RWPE2 (cell line): ENCODE measurements around the gene BTBD17.

Experiments
- ATAC-seq: fragments of 200-7000 bp; cut with Tn5 transposase; 3 replicates; pipeline ENCODE4 v1.9.1; 2021; ENCODE audit warnings: low read depth
- DNase-seq: peaks from one replicate; pipeline ENCODE4 v3.0.0-alpha.2; 2020; ENCODE audit warnings: low spot score
- H3K27ac ChIP-seq: fragments of 450-650 bp; 2 replicates; pipeline ENCODE4 v1.5.1; 2017; ENCODE audit warnings: mild to moderate bottlenecking; ENCODE audit not compliant: poor library complexity, severe bottlenecking
- H3K27me3 ChIP-seq: fragments of 250-450 bp; sonication (Bioruptor Pico); 2 replicates; pipeline ENCODE4 v1.5.1; 2021; ENCODE audit warnings: mild to moderate bottlenecking, moderate library complexity; ENCODE audit not compliant: insufficient read depth, poor library complexity, severe bottlenecking
- H3K36me3 ChIP-seq: fragments of 250-450 bp; sonication (Bioruptor Pico); 2 replicates; pipeline ENCODE4 v1.5.1; 2020; ENCODE audit warnings: low read depth, mild to moderate bottlenecking, moderate library complexity
- H3K4me1 ChIP-seq: fragments of 250-450 bp; sonication (Bioruptor Pico); 2 replicates; pipeline ENCODE4 v1.5.1; 2021; ENCODE audit warnings: mild to moderate bottlenecking, moderate library complexity; ENCODE audit not compliant: insufficient read depth, poor library complexity, severe bottlenecking
- H3K4me3 ChIP-seq: fragments of 250-450 bp; sonication (Bioruptor Pico); 2 replicates; pipeline ENCODE4 v1.5.1; 2021; ENCODE audit warnings: mild to moderate bottlenecking, moderate library complexity; ENCODE audit not compliant: severe bottlenecking
- H3K9me3 ChIP-seq: fragments of 250-450 bp; sonication (Bioruptor Pico); 2 replicates; pipeline ENCODE4 v1.5.1; 2021; ENCODE audit warnings: mild to moderate bottlenecking, moderate library complexity; ENCODE audit not compliant: severe bottlenecking
- TF ChIP-seq, protein P1 (sequence below): fragments of 450-650 bp; IDR thresholded peaks from one replicate; pipeline ENCODE4 v1.5.1; 2017; ENCODE audit warnings: mild to moderate bottlenecking, moderate library complexity; ENCODE audit not compliant: poor library complexity, severe bottlenecking

The BTBD17 gene

GRCh38 chr17:74359916-74360315 is 1.8 kb downstream of the BTBD17 start:
- peaks cover 60% of the 10 kb centered on the region for H3K27me3 ChIP-seq
- no peaks in the 10 kb centered on the region for H3K36me3 ChIP-seq
- H3K27ac ChIP-seq: no peak overlapping the region
- TF ChIP-seq, protein P1, sequence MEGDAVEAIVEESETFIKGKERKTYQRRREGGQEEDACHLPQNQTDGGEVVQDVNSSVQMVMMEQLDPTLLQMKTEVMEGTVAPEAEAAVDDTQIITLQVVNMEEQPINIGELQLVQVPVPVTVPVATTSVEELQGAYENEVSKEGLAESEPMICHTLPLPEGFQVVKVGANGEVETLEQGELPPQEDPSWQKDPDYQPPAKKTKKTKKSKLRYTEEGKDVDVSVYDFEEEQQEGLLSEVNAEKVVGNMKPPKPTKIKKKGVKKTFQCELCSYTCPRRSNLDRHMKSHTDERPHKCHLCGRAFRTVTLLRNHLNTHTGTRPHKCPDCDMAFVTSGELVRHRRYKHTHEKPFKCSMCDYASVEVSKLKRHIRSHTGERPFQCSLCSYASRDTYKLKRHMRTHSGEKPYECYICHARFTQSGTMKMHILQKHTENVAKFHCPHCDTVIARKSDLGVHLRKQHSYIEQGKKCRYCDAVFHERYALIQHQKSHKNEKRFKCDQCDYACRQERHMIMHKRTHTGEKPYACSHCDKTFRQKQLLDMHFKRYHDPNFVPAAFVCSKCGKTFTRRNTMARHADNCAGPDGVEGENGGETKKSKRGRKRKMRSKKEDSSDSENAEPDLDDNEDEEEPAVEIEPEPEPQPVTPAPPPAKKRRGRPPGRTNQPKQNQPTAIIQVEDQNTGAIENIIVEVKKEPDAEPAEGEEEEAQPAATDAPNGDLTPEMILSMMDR: no peak
- no peaks in the 10 kb centered on the region for H3K9me3 ChIP-seq
- DNase-seq (peak; percentile 66), ATAC-seq (no peak)
- H3K4me3 ChIP-seq: no peak overlapping the region
- no peaks in the 10 kb centered on the region for H3K4me1 ChIP-seq

GRCh38 chr17:74358697-74359096 is 3.0 kb downstream of the BTBD17 start:
- H3K27ac ChIP-seq: no peak overlapping the region
- peaks cover 71% of the 10 kb centered on the region for H3K27me3 ChIP-seq
- DNase-seq (no peak), ATAC-seq (no peak)
- no peaks in the 10 kb centered on the region for H3K9me3 ChIP-seq
- no peaks in the 10 kb centered on the region for H3K36me3 ChIP-seq
- no peaks in the 10 kb centered on the region for H3K4me1 ChIP-seq
- TF ChIP-seq, protein P1: no peak
- H3K4me3 ChIP-seq: no peak overlapping the region

DNA sequence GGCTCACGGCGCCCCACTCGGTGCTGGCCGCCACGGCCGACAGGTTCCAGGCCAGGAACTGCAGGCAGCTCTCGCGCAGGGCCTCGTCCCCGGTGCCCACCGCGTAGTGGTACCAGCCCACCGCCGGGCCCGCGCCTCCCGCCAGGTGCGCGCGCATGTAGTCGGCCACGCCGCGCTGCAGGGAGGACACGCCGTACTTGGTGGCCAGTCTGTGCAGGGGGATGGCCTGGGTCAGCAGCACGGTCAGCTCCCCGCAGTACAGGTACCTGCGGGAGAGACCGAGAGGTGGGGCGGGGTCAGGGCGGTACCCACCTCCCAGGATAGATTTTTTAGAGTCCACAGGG is 4.2 kb downstream of the BTBD17 start:
- no peak for DNase-seq
- Histone ChIP-seq H3K4me3 (no peak overlapping the region), H3K4me1 (no peaks in the 10 kb centered on the region), H3K27me3 (peaks cover 81% of the 10 kb centered on the region), H3K9me3 (no peaks in the 10 kb centered on the region), H3K27ac (no peak overlapping the region), H3K36me3 (no peaks in the 10 kb centered on the region)
- TF ChIP-seq, protein P1: no peak
- ATAC-seq: no peak

DNA sequence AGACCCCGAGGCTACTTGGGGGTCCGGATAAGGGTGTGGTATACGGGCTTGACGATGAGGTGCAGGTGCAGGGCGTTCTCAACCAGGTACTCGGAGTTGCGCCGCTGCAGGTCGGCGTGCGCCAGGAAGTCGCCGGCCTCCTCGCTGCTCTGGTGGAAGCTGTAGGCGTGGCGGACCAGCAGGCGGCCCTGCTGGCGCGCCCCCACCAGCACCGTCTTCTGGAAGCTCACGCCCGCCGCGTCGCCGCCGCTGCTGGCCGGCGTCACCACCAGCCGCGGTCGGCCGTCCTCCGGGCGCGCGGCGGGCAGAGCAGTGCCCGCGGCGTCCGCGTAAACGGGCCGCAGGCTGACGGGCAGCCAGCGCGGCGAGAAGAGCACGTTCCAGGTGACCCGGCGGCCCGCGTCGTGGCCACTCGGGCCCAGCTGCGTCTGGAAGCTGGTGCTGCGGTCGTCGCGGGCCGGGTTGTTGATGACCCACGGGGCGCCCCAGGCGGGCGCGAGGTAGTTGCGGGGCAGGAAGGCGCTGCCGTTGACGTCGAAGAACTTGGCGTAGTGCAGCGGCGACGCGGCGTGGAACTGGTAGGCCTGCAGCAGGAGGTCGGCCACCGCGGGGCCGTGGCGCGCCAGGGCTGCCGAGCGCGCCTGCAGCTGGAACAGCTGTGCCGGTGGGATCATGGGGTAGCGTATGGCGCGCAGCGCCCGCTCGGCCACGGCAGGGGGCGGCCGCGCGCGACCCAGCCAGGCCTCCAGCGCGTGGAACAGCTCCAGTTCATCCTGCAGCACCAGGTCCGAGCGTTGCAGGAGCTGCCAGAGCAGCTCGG is 4.8 kb downstream of the BTBD17 start:
- Histone ChIP-seq H3K27ac (no peak overlapping the region), H3K4me1 (no peaks in the 10 kb centered on the region), H3K27me3 (peaks cover 82% of the 10 kb centered on the region), H3K36me3 (no peaks in the 10 kb centered on the region), H3K9me3 (no peaks in the 10 kb centered on the region), H3K4me3 (no peak overlapping the region)
- ATAC-seq: peak; percentile 24; the same call in 1 of the 3 replicates
- DNase-seq: no peak
- TF ChIP-seq, protein P1: no peak

DNA sequence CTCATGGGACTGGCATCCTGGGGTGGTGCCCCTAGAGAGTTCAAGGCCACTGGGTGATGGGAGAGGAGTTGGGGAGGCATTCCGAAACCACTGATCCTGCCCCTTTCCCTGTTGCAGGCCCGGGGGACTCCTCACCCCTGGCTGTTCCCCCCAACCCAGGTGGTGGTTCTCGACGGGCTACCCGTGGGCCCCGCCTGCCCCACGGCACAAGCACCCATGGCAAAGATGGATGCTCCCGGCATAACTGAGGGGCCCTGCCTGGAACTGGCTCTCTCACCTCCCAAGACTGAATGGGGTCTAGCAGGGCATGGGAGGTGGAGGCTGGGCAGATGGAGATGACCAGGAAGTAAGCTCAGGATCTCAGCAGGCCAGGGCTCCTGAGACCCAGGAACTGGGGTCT is 6.6 kb downstream of the BTBD17 start:
- Histone ChIP-seq H3K9me3 (no peaks in the 10 kb centered on the region), H3K4me3 (no peak overlapping the region), H3K36me3 (no peaks in the 10 kb centered on the region), H3K27ac (no peak overlapping the region), H3K27me3 (peaks cover 95% of the 10 kb centered on the region), H3K4me1 (no peaks in the 10 kb centered on the region)
- ATAC-seq: no peak
- peak; percentile 59 for DNase-seq
- TF ChIP-seq, protein P1: no peak
